Skeletal muscle tissue (tissue), 4 donors: ENCODE data around the gene DHDH. TPM values are rescaled to one million over a fixed set of nuclear protein-coding genes. Genes with fewer than 3 reads are reported as not detected.
"Not testable (repeated sequence)": the region's sequence is repeated elsewhere in the genome, so short reads cannot be mapped to it uniquely, and the experiment has no call there.

Experiments
- H3K27ac ChIP-seq: one replicate; pipeline ENCODE4 v1.7.0; 2013; ENCODE audit warnings: mild to moderate bottlenecking, low read depth, low read length, inconsistent platforms
- H3K27me3 ChIP-seq, 3 donors: one replicate each; pipeline ENCODE4 v1.7.0; 2013; ENCODE audit warnings: low read length in 3 of 3; ENCODE audit not compliant: control insufficient read depth in 3 of 3, insufficient read depth in 3 of 3
- H3K36me3 ChIP-seq, 3 donors: one replicate each; pipeline ENCODE4 v1.7.0; 2013; ENCODE audit warnings: low read length in 3 of 3; ENCODE audit not compliant: control insufficient read depth in 3 of 3, insufficient read depth in 3 of 3
- H3K4me1 ChIP-seq, 3 donors: one replicate each; pipeline ENCODE4 v1.7.0; 2013; ENCODE audit warnings: low read length in 3 of 3, mild to moderate bottlenecking in 3 of 3; ENCODE audit not compliant: control insufficient read depth in 3 of 3, insufficient read depth in 3 of 3
- H3K4me3 ChIP-seq, 3 donors: one replicate each; pipeline ENCODE4 v1.7.0; 2013; ENCODE audit warnings: low read length in 3 of 3
- H3K9ac ChIP-seq, 3 donors: one replicate each; pipeline ENCODE4 v1.7.0; 2013; ENCODE audit warnings: low read length in 3 of 3, mild to moderate bottlenecking in 3 of 3, moderate library complexity in 2 of 3, low read depth in 1 of 3
- H3K9me3 ChIP-seq, 3 donors: one replicate each; pipeline ENCODE4 v1.7.0; 2013; ENCODE audit warnings: low read length in 3 of 3; ENCODE audit not compliant: control insufficient read depth in 3 of 3
- total RNA-seq: library from RNA; depleted of rRNA; stranded (reverse); fragments of >200 nt; gene quantifications from one replicate; pipeline ENCODE4 v1.2.3, GENCODE V29; 2014
- donor health status: Osteomylitis.

DHDH gene
- total RNA-seq, 1 donor from 2014 or later, result not detected

DNA sequence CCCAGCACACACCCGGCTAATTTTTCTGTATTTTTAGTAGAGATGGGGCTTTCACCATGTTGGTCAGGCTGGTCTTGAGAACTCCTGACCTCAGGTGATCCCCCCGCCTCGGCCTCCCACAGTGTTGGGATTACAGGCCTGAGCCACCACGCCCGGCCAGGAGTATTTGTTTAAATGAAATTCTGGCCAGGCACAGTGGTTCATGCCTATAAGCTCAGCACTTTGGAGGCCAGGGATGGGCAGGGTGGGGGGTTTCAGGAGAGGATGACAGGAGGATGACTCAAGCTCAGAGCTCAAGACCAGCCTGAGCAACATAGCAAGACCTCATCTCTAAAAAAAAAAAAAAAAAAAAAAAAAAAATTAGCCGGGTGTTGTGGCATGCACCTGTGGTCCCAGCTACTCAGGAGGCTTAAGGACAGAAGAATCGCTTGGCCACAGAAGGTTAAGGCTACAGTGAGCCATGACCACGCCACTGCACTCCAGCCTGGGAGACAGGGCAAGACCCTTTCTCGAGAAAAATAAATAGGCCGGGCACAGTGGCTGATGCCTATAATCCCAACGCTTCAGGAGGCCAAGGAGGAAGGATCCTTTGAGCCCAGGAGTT lies 8.2 kb upstream of the DHDH start:
- Histone ChIP-seq H3K27me3 (no peaks in the 10 kb centered on the region), H3K9ac (no peak overlapping the region), H3K9me3 (no peaks in the 10 kb centered on the region), H3K4me1 (peaks cover 0 to 4% (median 0%) of the 10 kb centered on the region in 3 donors), H3K36me3 (peaks cover 19 to 23% (median 21%) of the 10 kb centered on the region in 3 donors), H3K4me3 (no peak overlapping the region), H3K27ac (no peak overlapping the region)

DNA sequence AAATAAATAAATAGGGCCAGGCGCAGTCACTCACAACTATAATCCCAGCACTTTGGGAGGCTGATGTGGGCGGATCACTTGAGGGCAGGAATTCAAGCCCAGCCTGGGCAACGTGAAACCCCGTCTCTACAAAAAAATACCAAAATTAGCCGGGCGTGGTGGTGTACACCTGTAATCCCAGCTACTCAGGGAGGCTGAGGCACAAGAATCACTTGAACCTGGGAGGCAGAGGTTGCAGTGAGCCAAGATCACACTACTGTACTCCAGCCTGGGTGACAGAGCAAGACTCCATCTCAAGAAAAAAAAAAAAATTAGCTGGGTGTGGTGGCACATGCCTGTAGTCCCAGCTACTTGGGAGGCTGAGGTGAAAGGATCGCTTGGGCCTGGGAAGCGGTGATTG lies 7.6 kb upstream of the DHDH start:
- peaks cover 16 to 19% (median 18%) of the 10 kb centered on the region in 3 donors for H3K36me3 ChIP-seq
- not testable (repeated sequence) for H3K9me3 ChIP-seq, H3K4me1 ChIP-seq, H3K9ac ChIP-seq, H3K27me3 ChIP-seq, H3K4me3 ChIP-seq, H3K27ac ChIP-seq

DNA sequence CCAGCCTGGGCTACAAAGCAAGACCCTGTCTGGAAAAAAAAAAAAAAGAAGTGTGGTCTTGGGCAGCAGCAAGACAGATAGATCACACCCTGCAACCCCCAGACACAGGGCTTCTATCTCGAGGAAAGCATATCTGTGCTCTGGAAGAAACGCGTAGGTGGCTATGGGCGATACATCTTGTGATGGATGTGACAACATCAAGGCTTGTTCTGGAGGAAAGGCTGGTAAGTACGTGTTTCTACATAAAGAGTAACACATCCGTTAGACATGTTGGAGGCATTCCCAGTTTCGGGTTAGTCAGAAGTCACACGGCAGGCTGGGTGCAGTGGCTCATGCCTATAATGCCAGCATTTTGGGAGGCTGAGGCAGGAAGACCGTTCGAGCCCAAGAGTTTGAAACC lies 6.6 kb upstream of the DHDH start:
- peaks cover 7 to 10% (median 9%) of the 10 kb centered on the region in 3 donors for H3K36me3 ChIP-seq
- no peaks in the 10 kb centered on the region for H3K27me3 ChIP-seq
- peaks cover 0 to 4% (median 0%) of the 10 kb centered on the region in 3 donors for H3K4me1 ChIP-seq
- no peaks in the 10 kb centered on the region for H3K9me3 ChIP-seq
- no peak overlapping the region for H3K4me3 ChIP-seq
- no peak overlapping the region for H3K27ac ChIP-seq
- no peak overlapping the region for H3K9ac ChIP-seq

DNA sequence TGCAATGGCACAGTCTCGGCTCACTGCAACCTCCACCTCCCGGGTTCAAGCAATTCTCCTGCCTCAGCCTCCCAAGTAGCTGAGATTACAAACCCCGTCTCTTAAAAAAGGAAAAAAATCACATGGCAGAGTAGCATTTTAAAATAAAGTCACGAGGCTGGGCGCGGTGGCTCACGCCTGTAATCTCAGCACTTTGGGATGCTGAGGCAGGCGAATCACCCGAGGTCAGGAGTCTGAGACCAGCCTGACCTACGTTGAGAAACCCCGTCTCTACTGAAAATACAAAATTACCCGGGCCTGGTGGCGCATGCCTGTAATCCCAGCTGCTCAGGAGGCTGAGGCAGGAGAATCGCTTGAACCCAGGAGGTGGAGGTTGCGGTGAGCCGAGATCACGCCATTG lies 5.8 kb upstream of the DHDH start:
- not testable (repeated sequence) for H3K4me1 ChIP-seq, H3K27ac ChIP-seq, H3K4me3 ChIP-seq, H3K9ac ChIP-seq, H3K9me3 ChIP-seq, H3K27me3 ChIP-seq, H3K36me3 ChIP-seq

DNA sequence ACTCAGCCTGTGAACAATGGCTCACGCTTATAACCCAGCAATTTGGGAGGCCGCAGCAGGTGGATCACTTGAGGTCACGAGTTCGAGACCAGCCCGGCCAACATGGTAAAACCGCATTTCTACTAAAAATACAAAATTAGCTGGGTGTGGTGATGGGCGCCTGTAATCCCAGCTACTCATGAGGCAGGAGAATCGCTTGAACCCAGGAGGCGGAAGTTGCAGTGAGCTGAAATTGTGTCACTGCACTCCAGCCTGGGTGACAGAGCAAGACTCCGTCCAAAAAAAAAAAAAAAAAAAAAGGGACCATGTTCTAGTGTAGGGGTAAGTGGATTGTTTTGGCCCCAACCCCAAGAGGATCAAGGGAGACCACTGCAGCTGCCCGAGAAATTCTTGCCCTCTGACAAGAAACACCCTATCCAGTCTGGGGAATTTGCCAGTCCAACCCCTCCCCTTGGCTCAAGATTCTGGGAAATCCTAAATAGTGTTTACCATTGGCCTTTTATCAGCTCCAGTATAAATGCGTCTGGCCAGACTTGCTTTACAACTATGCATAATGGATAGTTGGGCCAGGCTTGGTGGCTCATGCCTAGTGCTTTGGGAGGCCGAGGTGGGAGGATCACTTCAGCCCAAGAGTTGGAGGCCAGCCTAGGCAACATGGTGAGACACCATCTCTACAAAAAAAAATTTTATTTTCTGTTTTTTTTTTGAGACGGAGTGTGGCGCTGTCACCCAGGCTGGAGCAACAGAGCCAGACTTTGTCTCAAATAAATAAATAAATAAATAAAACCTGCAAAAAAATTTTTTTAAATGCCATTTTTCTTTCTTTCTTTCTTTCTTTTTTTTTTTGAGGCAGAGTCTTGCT lies 5.1 kb upstream of the DHDH start:
- Histone ChIP-seq H3K4me1 (peaks cover 3 to 7% (median 5%) of the 10 kb centered on the region in 3 donors), H3K27ac (no peak overlapping the region), H3K4me3 (no peak overlapping the region), H3K36me3 (no peaks in the 10 kb centered on the region), H3K9me3 (no peaks in the 10 kb centered on the region), H3K9ac (no peak overlapping the region), H3K27me3 (peaks cover 3 to 11% (median 8%) of the 10 kb centered on the region in 3 donors)

DNA sequence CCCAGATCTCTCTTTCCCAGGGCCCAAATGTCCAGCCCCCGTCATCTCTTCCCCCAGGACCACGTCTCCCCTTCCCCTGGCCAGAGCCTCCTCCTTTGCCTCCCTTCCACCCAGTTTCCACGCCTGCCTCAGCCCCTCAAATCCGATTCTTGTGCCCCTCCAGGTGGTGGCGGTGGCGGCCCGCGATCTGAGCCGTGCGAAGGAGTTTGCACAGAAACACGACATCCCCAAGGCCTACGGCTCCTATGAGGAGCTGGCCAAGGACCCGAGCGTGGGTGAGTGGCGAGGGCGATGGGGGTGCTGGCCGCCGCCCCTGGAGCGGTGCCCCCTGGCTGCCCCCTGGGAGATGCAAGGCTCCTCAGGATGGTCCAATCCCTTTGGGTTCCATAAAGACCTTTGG lies 1.3 kb downstream of the DHDH start:
- Histone ChIP-seq H3K9me3 (no peaks in the 10 kb centered on the region), H3K9ac (no peak overlapping the region), H3K36me3 (no peaks in the 10 kb centered on the region), H3K27me3 (peaks cover 8 to 19% (median 18%) of the 10 kb centered on the region in 3 donors), H3K4me3 (no peak overlapping the region), H3K4me1 (peaks cover 6 to 9% (median 7%) of the 10 kb centered on the region in 3 donors), H3K27ac (no peak overlapping the region)

DNA sequence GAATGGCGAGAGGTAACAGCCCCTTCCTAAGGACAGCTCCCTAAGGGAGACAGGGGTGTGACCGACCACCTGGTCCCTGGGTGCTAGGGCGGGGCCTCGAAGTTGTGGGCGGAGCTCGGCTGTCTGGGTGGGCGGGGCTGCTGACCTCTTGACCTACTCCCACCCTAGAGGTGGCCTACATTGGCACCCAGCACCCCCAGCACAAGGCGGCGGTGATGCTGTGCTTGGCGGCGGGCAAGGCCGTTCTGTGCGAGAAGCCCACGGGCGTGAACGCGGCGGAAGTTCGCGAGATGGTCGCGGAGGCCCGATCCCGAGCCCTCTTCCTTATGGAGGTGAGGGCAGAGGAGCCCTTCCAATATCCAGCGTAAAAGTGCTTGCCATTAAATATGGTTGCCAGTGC lies 2.4 kb downstream of the DHDH start:
- Histone ChIP-seq H3K9me3 (no peaks in the 10 kb centered on the region), H3K27me3 (peaks cover 8 to 19% (median 18%) of the 10 kb centered on the region in 3 donors), H3K4me3 (no peak overlapping the region), H3K27ac (no peak overlapping the region), H3K36me3 (no peaks in the 10 kb centered on the region), H3K9ac (no peak overlapping the region), H3K4me1 (peaks cover 6 to 9% (median 7%) of the 10 kb centered on the region in 3 donors)

DNA sequence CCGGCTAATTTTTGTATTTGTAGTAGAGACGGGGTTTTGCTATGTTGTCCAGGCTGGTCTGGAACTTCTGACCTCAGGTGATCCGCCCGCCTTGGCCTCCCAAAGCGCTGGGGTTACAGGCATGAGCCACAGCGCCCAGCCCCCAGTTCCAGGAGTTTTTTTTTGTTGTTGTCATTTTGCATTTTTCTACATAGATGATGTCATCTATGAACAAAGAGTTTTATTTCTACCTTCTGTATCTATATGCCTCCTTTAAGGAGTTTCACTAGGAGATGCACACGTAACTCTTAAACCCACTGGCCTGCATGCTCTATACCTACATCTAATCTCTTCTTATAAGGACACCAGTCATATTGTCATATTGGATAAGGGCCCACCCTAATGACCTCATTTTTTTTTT lies 4.8 kb downstream of the DHDH start:
- H3K36me3 ChIP-seq, result no peaks in the 10 kb centered on the region
- H3K27me3 ChIP-seq, result peaks cover 1 to 15% (median 10%) of the 10 kb centered on the region in 3 donors
- H3K4me3 ChIP-seq, result no peak overlapping the region
- no peak overlapping the region for H3K27ac ChIP-seq
- no peak overlapping the region for H3K9ac ChIP-seq
- peaks cover 3 to 7% (median 5%) of the 10 kb centered on the region in 3 donors for H3K4me1 ChIP-seq
- peaks cover 0 to 2% (median 0%) of the 10 kb centered on the region in 3 donors for H3K9me3 ChIP-seq

DNA sequence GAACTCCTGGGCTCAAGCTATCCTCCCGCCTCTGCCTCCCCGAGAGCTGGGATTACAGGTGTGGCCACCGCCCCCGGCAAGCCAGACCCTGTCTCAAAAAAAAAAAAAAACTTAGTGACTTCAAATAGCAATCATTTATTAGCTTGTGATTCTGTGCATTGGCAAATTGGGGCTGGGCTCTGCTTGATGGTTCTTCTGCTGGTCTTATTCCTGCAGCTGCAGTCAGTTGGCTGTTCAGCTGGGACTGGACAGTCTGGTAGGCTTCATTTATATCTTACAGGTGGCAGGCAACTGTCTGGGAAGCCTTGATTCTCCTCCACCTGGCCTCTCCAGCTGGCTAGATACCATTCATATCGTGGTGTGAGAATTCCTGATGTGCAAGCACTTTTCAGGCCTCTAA lies 7.4 kb downstream of the DHDH start:
- Histone ChIP-seq H3K27ac (no peak overlapping the region), H3K4me1 (no peaks in the 10 kb centered on the region), H3K4me3 (no peak overlapping the region), H3K9me3 (peaks cover 0 to 2% (median 0%) of the 10 kb centered on the region in 3 donors), H3K9ac (no peak overlapping the region), H3K27me3 (no peaks in the 10 kb centered on the region), H3K36me3 (no peaks in the 10 kb centered on the region)

DNA sequence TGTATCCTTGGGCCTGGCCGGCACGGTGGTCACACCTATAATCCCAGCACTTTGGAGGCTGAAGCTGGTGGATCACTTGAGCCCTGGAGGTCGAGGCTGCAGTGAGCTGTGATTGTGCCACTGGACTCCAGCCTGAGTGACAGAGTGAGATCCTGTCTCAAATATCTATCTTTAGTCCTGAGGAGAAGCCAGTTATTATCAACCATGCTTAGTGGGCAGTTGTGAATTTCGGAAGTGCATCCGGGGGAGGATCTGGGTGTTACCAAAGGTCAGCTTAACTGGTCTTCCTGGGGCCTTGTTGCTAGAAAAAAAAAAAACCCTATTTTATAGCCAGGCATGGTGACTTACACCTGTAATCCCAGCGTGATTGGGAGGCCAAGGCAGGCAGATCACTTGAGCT lies 9.6 kb downstream of the DHDH start:
- no peaks in the 10 kb centered on the region for H3K36me3 ChIP-seq
- no peak overlapping the region for H3K27ac ChIP-seq
- no peak overlapping the region for H3K9ac ChIP-seq
- H3K4me3 ChIP-seq, result no peak overlapping the region
- H3K4me1 ChIP-seq, result peaks cover 4 to 10% (median 4%) of the 10 kb centered on the region in 3 donors
- H3K9me3 ChIP-seq, result peaks cover 0 to 2% (median 0%) of the 10 kb centered on the region in 3 donors
- H3K27me3 ChIP-seq, result no peaks in the 10 kb centered on the region
